Liver (tissue), 9 donors: Measurements from ENCODE around the gene IL32. TPM values are rescaled to one million over a fixed set of nuclear protein-coding genes. Genes with fewer than 3 reads are reported as not detected.
A peak's percentile ranks its signal among the peaks of the same experiment; 100 is the strongest.

Source experiments
- DNase-seq: peaks from one replicate; pipeline ENCODE4 v3.0.0-alpha.2; 2017; ENCODE audit warnings: low spot score
- H3K27ac ChIP-seq, 2 donors: one replicate each; pipeline ENCODE4 v1.7.0; 2013; ENCODE audit warnings: inconsistent platforms in 2 of 2, low read length in 2 of 2, control low read depth in 1 of 2, low read depth in 1 of 2, mild to moderate bottlenecking in 1 of 2
- H3K27me3 ChIP-seq, 4 donors: one replicate each; pipeline versions ENCODE4 v1.6.1 to v1.7.0; 2013; ENCODE audit warnings: low read length in 3 of 4, inconsistent platforms in 1 of 4, mild to moderate bottlenecking in 1 of 4, moderate library complexity in 1 of 4; ENCODE audit not compliant: control insufficient read depth in 4 of 4, insufficient read depth in 4 of 4
- H3K36me3 ChIP-seq, 4 donors: one replicate each; pipeline versions ENCODE4 v1.6.1 to v1.7.0; 2013; ENCODE audit warnings: low read length in 3 of 4, mild to moderate bottlenecking in 3 of 4, low read depth in 1 of 4, moderate library complexity in 1 of 4; ENCODE audit not compliant: control insufficient read depth in 4 of 4, insufficient read depth in 3 of 4
- H3K4me1 ChIP-seq, 4 donors: one replicate each; pipeline versions ENCODE4 v1.6.1 to v1.7.0; 2013; ENCODE audit warnings: low read length in 3 of 4, mild to moderate bottlenecking in 3 of 4, moderate library complexity in 1 of 4; ENCODE audit not compliant: control insufficient read depth in 4 of 4, insufficient read depth in 4 of 4
- H3K4me3 ChIP-seq, 3 donors: one replicate each; pipeline versions ENCODE4 v1.6.1 to v1.7.0; 2013; ENCODE audit warnings: low read length in 3 of 3, control low read depth in 1 of 3, low read depth in 1 of 3, mild to moderate bottlenecking in 1 of 3
- H3K9ac ChIP-seq, 2 donors: one replicate each; pipeline ENCODE4 v1.7.0; 2013; ENCODE audit warnings: low read length in 2 of 2, mild to moderate bottlenecking in 2 of 2, moderate library complexity in 2 of 2, control low read depth in 1 of 2, low read depth in 1 of 2
- H3K9me3 ChIP-seq, 4 donors: one replicate each; pipeline versions ENCODE4 v1.6.1 to v1.7.0; 2013; ENCODE audit warnings: low read length in 3 of 4; ENCODE audit not compliant: control insufficient read depth in 4 of 4
- ATF3 ChIP-seq: IDR thresholded peaks from 2 replicates; pipeline ENCODE4 v1.6.1; 2016; ENCODE audit warnings: antibody characterized with exemption
- EGR1 ChIP-seq, 2 donors: IDR thresholded peaks; 2 replicates each; pipeline ENCODE4 v1.6.1; 2016 to 2018; ENCODE audit warnings: antibody characterized with exemption in 2 of 2, low read depth in 2 of 2
- FOXA1 ChIP-seq: IDR thresholded peaks from 2 replicates; pipeline ENCODE4 v1.6.1; 2016; ENCODE audit warnings: antibody characterized with exemption
- FOXA2 ChIP-seq: IDR thresholded peaks from 2 replicates; pipeline ENCODE4 v1.6.1; 2016; ENCODE audit warnings: antibody characterized with exemption
- HNF4A ChIP-seq, 2 donors: conservative IDR thresholded peaks; 2 replicates each; pipeline ENCODE4 v1.6.1; 2016; ENCODE audit warnings: antibody characterized with exemption in 2 of 2, mild to moderate bottlenecking in 2 of 2
- HNF4G ChIP-seq: IDR thresholded peaks from 2 replicates; pipeline ENCODE4 v1.6.1; 2016; ENCODE audit warnings: antibody characterized with exemption
- JUND ChIP-seq, 2 donors: IDR thresholded peaks; 2 replicates each; pipeline ENCODE4 v1.6.1; 2016; ENCODE audit warnings: antibody characterized with exemption in 2 of 2
- REST ChIP-seq: IDR thresholded peaks from 2 replicates; pipeline ENCODE4 v1.6.1; 2016; ENCODE audit warnings: antibody characterized with exemption, mild to moderate bottlenecking
- SP1 ChIP-seq: IDR thresholded peaks from 2 replicates; pipeline ENCODE4 v1.6.1; 2018; ENCODE audit warnings: antibody characterized with exemption, mild to moderate bottlenecking
- TAF1 ChIP-seq: conservative IDR thresholded peaks from 2 replicates; pipeline ENCODE4 v1.6.1; 2016; ENCODE audit warnings: antibody characterized with exemption, mild to moderate bottlenecking
- YY1 ChIP-seq: IDR thresholded peaks from 2 replicates; pipeline ENCODE4 v1.6.1; 2016; ENCODE audit warnings: antibody characterized with exemption, mild to moderate bottlenecking
- WGBS: extraction: QIAGEN DNeasy Blood & Tissue Kit; methylation state at CpG from one replicate; pipeline ENCODE4 v1.1.7; 2013; 5-methylcytosine and 5-hydroxymethylcytosine counted together
- polyA plus RNA-seq, 2 donors: library from polyadenylated mRNA; stranded (reverse) in 1 of 2; unstranded in 1 of 2; fragments of 200-250 nt in 1 of 2; fragments of >200 nt in 1 of 2; fragmentation: Nextera tagmentation in 1 of 2; extraction: Ambion mirVana in 1 of 2; gene quantifications; one replicate each; pipeline versions ENCODE4 v1.2.1 to v1.2.3, GENCODE V29; 2013 to 2015
- total RNA-seq, 2 donors: library from RNA; depleted of rRNA; stranded (reverse); fragments of >200 nt; gene quantifications; one replicate each; pipeline ENCODE4 v1.2.3, GENCODE V29; 2014
- TF ChIP-seq, protein P1 (sequence below): IDR thresholded peaks from 2 replicates; pipeline ENCODE4 v1.6.1; 2016; ENCODE audit warnings: antibody characterized with exemption
- TF ChIP-seq, protein P2 (sequence below): IDR thresholded peaks from 2 replicates; pipeline ENCODE4 v1.6.1; 2016; ENCODE audit warnings: antibody characterized with exemption
- TF ChIP-seq, protein P3 (sequence below): fragments of 150-350 bp; IDR thresholded peaks from 2 replicates; pipeline ENCODE4 v1.5.1; 2017; ENCODE audit warnings: improper control_type of control experiment, low read depth, low read length; ENCODE audit not compliant: missing input control
- donor health status: healthy.
- donor health status: healthy.
- donor health status: healthy.
- donor health status: healthy.
- donor health status: healthy.

The IL32 gene
- total and polyA plus RNA-seq, 4 donors = 8.6 to 328 (median 196) TPM

- Histone ChIP-seq H3K9me3 (no peaks in the 10 kb centered on the region), H3K27me3 (peaks cover 0 to 8% (median 5%) of the 10 kb centered on the region in 4 donors), H3K9ac (no peak overlapping the region), H3K27ac (no peak overlapping the region), H3K36me3 (no peaks in the 10 kb centered on the region), H3K4me1 (peaks cover 0 to 4% (median 0%) of the 10 kb centered on the region in 4 donors), H3K4me3 (peak overlapping the region in 1 of 3 donors; percentile 14)
- WGBS = 3% methylated on average over 40 of the region's 40 CpGs
- TF ChIP-seq SP1 (no peak), EGR1 (IDR thresholded peaks at IDR 0.05; ENCODE audit: low read depth in 2 of 2) (no peak), YY1 (no peak), JUND (IDR thresholded peaks at IDR 0.05) (no peak), TAF1 (no peak)
- TF ChIP-seq, protein P1, sequence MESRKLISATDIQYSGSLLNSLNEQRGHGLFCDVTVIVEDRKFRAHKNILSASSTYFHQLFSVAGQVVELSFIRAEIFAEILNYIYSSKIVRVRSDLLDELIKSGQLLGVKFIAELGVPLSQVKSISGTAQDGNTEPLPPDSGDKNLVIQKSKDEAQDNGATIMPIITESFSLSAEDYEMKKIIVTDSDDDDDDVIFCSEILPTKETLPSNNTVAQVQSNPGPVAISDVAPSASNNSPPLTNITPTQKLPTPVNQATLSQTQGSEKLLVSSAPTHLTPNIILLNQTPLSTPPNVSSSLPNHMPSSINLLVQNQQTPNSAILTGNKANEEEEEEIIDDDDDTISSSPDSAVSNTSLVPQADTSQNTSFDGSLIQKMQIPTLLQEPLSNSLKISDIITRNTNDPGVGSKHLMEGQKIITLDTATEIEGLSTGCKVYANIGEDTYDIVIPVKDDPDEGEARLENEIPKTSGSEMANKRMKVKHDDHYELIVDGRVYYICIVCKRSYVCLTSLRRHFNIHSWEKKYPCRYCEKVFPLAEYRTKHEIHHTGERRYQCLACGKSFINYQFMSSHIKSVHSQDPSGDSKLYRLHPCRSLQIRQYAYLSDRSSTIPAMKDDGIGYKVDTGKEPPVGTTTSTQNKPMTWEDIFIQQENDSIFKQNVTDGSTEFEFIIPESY = no peak
- TF ChIP-seq, protein P2, sequence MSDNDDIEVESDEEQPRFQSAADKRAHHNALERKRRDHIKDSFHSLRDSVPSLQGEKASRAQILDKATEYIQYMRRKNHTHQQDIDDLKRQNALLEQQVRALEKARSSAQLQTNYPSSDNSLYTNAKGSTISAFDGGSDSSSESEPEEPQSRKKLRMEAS = no peak
- DNase-seq = no peak
These were observed 29.3 kb upstream of the IL32 start for GRCh38 chr16:3035972-3036725.

DNA sequence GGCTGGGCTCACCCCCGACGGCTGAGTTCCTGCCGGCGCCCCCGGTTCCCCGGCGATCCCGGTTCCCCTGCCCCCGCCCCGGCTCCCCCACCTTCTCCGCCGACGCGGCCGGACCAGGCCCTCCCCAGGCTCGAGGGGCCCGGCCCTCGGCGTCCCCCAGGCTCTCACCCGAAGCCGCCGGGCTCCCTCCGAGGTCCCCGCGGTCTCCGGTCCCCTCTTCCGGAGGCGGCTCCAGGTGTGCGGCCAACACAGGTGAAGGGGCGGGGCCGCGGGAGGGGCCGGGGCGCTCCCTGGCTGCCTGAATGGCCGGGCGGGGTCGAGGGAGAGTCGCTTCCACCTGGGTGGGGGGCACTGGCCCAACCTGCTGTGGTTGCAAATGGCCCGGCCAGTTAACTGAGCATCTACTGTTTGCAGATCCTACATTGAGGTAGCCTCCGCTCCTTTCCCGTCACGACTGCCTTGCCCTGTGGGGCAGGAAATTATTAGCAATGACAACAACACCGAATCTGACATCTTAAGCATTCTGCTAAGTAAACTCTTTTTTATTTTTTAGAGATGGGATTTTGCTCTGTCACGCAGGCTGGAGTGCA lies 28.6 kb upstream of the IL32 start, which contains the start of gene BICDL2:
Gene BICDL2 (minus strand): TSS at position 219 of the 590 bp plus-strand sequence. CDS start 1,448 bp downstream, outside the sequence.
- H3K4me1 ChIP-seq = peaks cover 0 to 4% (median 0%) of the 10 kb centered on the region in 4 donors
- DNase-seq = no peak
- TF ChIP-seq REST (no peak), HNF4G (no peak), FOXA2 (no peak), ATF3 (no peak), FOXA1 (no peak), HNF4A (conservative IDR thresholded peaks at IDR 0.05) (no peak)
- TF ChIP-seq, protein P1 = no peak
- TF ChIP-seq, protein P3, sequence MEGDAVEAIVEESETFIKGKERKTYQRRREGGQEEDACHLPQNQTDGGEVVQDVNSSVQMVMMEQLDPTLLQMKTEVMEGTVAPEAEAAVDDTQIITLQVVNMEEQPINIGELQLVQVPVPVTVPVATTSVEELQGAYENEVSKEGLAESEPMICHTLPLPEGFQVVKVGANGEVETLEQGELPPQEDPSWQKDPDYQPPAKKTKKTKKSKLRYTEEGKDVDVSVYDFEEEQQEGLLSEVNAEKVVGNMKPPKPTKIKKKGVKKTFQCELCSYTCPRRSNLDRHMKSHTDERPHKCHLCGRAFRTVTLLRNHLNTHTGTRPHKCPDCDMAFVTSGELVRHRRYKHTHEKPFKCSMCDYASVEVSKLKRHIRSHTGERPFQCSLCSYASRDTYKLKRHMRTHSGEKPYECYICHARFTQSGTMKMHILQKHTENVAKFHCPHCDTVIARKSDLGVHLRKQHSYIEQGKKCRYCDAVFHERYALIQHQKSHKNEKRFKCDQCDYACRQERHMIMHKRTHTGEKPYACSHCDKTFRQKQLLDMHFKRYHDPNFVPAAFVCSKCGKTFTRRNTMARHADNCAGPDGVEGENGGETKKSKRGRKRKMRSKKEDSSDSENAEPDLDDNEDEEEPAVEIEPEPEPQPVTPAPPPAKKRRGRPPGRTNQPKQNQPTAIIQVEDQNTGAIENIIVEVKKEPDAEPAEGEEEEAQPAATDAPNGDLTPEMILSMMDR = no peak
- TF ChIP-seq, protein P2 = no peak

More for the DNA sequence above, 28.6 kb upstream of the IL32 start, which contains the start of gene BICDL2:
- Histone ChIP-seq H3K27ac (no peak within 1 kb of the TSS), H3K9ac (no peak within 1 kb of the TSS), H3K4me3 (peak within 1 kb of the TSS in 1 of 3 donors; percentile 14), H3K36me3 (no peaks in the 10 kb centered on the region), H3K27me3 (peaks cover 0 to 8% (median 5%) of the 10 kb centered on the region in 4 donors), H3K9me3 (no peaks in the 10 kb centered on the region)
- 10% methylated on average over 44 of the region's 44 CpGs for WGBS
